GM21737 (cell line): ENCODE measurements around the gene UCP3.

Experiments
- ATAC-seq: cut with Tn5 transposase; IDR thresholded peaks from one replicate; pipeline ENCODE4 v1.9.1; 2021; ENCODE audit warnings: mild to moderate bottlenecking, moderate library complexity; ENCODE audit not compliant: unreplicated experiment

Gene UCP3

DNA sequence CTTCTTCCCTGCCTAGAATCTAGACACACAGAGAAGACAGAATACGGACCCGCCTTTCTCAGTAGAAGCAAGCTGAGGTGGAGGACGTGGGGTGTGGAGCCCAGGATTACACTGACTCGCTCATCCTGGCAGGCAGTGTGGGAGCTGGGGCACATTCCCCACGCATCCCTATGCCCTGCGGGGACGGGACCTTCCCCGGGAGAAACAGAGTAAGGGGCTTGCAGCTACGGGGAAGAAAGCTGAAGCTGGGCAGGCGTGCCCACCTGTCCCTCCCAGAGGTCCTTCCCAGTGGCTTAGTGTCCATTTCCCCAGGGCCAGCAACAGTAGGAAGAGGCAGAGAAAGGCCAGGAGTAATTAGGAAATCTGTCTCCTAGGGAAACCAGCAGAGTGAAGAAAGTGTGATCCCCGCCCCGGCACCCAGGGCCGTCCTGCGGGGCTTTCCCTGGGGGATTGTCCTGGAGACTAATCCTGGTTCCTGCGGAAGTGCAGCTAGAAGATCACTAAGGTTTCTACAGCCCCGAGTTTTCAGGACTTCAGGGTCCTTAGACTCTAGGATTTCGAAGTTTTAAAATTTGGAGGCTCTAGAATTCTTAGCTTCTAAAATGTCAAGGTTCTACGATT lies 50.3 kb downstream of the UCP3 start:
- no peak for ATAC-seq

DNA sequence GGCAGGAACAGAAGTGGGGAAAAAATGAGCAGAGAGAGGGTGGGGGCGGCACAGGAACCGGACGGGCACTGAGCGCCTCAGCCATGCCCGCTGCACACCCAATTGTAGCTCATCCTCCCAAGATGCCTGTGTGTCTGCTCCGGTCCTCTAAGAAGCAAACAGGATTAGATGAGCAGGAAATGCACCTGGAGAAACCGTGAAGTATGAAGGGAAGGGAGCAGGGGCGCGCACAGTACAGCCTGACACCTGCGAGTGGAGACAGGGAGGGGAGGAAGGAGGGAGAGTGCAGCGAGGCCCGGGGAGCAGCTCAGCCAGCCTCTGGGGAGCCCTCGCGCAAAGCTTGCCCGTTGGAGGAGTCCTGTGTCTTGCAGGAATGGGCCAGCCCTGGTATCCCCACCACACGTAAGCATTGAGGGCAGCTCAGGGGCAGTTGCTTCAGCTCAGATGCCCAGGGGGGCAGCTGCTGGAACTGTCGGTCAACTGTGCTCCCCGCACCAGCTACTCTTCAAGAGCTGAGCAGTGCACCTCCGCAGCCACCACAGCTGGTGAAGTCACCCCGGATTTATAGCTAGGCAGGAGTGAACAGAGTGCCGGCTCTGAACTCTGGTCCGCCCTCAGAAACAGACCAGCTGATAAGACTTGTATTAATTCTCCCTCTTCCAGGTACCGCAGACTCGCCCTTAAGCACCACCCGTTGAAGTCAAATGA lies 51.1 kb downstream of the UCP3 start:
- no peak for ATAC-seq

DNA sequence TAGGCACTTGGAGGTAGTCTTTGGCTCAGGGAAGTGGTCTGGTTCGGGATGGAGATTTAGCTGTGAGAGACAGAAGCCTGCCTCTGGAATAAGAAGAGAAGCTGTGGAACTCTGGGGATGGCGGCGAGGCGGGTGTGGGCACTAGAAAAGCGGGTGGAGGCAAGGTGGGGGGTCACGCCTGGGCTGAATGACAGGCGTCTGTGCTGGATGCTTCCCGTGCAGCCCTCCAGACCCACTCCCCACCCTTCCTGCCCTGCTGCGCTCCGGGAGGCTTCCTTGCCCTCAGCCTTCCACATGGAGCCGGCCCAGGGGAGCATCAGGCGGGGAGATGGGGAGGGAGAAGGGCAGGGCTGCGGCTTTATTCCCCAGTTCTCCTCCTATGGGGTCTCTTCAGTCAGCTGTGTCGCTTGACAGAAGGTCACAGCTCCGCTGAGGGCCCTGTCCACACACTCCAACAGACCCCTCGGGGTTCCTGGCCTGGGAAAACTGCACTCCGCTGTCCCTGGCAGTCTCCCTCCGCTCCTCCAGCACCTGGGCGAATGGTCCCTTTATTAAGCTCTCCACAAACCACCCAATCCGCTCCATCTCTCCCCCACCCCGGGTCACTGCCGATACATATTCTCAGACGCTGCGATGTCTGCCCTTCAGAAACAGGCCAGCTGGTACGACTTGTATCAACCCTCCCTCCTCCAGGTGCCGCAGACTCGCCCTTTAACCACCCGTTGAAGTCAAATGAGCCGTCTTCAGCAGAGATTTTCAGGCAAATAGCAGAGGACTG lies 51.8 kb downstream of the UCP3 start:
- no peak for ATAC-seq

DNA sequence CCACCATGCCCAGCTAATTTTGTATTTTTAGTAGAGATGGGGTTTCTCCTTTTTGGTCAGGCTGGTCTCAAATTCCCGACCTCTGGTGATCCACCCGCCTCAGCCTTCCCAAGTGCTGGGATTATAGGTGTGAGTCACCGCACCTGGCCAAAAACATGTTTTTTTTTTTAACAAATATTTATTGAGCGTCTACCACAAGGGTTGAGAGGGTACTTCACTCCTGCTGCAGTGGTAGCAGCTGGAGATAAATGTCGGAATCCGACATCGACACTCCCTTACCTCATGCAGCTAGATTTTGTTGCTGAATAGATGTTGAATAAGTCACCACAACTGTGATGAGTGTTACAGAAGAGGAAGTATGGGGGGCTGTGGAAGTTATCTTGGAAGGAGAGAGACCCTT lies 57.1 kb downstream of the UCP3 start:
- ATAC-seq = no peak

DNA sequence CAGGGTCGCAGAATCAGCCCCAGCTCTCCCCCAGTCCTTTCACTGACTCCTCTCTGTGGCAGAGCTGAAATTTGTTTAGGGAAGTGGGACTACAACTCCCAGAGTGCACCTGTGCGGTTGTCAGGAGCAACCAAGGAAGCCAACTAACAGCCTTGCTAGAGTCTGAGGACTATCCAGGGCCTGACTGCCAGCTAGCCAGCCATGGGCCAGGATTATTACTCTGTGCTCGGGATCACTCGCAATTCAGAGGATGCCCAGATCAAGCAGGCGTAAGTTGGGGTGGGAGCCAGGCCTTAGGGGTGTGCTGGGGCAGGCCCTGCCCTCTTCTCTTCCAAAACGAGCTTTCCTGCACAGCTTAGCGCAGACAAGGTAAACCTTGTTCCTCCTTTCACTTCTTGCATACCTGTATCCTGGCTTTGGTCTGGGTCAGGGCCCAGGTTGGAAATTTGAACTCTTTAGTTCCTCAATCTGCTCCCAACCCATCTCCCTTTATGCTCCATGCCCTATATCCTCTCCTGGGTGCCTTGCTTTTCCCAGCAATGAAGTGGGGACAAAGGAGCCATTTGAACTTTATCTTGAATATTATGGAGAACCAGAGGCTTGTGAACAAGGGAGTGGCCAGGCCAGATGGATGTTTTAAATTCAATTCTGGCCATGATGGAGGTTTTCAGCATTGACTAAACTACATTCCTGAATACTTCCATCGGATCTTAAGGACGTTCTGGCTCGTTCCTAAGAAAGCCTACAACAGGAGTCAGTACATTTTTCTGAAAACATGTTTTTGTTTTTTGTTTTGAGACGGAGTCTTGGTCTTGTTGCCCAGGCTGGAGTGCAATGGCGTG lies 57.8 kb downstream of the UCP3 start, which contains the start of gene DNAJB13:
Gene DNAJB13, plus strand, starts transcription at position 158 of the 842 bp plus-strand sequence. Its CDS starts 44 bp downstream, at position 202.
- no peak for ATAC-seq
